Measurements from ENCODE around the gene ITPK1. TPM values are rescaled to one million over a fixed set of nuclear protein-coding genes. Genes with fewer than 3 reads are reported as not detected.

ITPK1 gene
- polyA plus RNA-seq, 1 of the 3 experiments (the other 2 are of a cell fraction), result 23.2 TPM

DNA sequence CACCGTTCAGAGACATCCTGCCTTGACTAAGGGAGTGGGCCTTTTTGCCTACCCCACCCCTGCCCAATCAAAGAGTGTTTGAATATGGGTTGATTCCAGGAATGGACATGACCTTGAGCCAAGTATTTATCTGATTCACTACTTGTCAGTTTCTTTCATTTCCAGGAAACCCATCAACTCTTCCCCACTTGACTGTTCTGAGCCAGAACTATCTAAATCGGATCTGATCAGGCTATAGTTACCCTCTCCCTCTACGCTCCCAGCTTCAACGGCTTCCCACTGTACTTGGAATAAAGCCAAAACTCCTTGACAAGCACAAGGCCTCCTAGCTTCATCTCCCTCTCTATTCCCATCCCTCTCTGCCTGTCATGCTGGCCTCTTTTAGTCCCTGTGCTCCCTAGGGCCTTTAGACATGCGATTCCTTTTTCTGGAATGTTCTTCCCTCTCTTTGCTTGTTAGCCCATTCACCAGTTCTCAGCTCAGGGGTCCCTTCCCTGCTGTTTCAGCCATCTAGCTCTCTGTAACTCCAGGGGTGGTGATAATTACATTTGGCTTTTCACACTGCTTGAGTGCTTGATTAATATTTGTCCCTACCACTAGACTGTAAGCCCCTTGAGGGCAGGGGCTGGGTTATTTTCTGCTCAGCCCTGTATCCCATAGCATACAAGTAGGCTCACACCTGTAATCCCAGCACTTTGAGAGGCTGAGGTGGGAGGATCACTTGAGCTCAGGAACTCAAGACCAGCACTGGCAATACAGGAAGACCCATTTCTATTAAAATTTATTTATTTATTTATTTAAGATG, 5.5 kb upstream of the ITPK1 start:
- TF ChIP-seq POLR2AphosphoS5 (IDR thresholded peaks at IDR 0.05; ENCODE audit: low read depth, low read length) (no peak), RXRA (IDR thresholded peaks at IDR 0.05; ENCODE audit: borderline replicate concordance, low read depth) (no peak), YY1 (IDR thresholded peaks at IDR 0.05; ENCODE audit: low read depth) (no peak), FOXM1 (IDR thresholded peaks at IDR 0.05; ENCODE audit: low read depth) (no peak), MXI1 (IDR thresholded peaks at IDR 0.05; ENCODE audit: low read depth, low read length) (no peak), SMC3 (IDR thresholded peaks at IDR 0.05; ENCODE audit: low read depth, low read length) (no peak), RFX5 (IDR thresholded peaks at IDR 0.05; ENCODE audit: low read length) (no peak), CHD2 (IDR thresholded peaks at IDR 0.05; ENCODE audit: low read length, partially characterized antibody) (no peak), FOSL2 (IDR thresholded peaks at IDR 0.05; ENCODE audit: borderline replicate concordance, low read depth) (no peak), GATA2 (CRISPR knock-in tag; IDR thresholded peaks at IDR 0.05) (no peak), MEF2A (IDR thresholded peaks at IDR 0.05; ENCODE audit: borderline replicate concordance, low read depth) (no peak), EP300 (IDR thresholded peaks at IDR 0.05; ENCODE audit: borderline replicate concordance in 1 of 2, low read depth in 1 of 2, low read length in 1 of 2) (no peak), TCF12 (IDR thresholded peaks at IDR 0.05) (no peak), GABPA (IDR thresholded peaks at IDR 0.05; ENCODE audit: low read depth) (no peak)
- TF ChIP-seq, protein P1, sequence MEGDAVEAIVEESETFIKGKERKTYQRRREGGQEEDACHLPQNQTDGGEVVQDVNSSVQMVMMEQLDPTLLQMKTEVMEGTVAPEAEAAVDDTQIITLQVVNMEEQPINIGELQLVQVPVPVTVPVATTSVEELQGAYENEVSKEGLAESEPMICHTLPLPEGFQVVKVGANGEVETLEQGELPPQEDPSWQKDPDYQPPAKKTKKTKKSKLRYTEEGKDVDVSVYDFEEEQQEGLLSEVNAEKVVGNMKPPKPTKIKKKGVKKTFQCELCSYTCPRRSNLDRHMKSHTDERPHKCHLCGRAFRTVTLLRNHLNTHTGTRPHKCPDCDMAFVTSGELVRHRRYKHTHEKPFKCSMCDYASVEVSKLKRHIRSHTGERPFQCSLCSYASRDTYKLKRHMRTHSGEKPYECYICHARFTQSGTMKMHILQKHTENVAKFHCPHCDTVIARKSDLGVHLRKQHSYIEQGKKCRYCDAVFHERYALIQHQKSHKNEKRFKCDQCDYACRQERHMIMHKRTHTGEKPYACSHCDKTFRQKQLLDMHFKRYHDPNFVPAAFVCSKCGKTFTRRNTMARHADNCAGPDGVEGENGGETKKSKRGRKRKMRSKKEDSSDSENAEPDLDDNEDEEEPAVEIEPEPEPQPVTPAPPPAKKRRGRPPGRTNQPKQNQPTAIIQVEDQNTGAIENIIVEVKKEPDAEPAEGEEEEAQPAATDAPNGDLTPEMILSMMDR (IDR thresholded peaks at IDR 0.05), result no peak
- TF ChIP-seq, protein P2, sequence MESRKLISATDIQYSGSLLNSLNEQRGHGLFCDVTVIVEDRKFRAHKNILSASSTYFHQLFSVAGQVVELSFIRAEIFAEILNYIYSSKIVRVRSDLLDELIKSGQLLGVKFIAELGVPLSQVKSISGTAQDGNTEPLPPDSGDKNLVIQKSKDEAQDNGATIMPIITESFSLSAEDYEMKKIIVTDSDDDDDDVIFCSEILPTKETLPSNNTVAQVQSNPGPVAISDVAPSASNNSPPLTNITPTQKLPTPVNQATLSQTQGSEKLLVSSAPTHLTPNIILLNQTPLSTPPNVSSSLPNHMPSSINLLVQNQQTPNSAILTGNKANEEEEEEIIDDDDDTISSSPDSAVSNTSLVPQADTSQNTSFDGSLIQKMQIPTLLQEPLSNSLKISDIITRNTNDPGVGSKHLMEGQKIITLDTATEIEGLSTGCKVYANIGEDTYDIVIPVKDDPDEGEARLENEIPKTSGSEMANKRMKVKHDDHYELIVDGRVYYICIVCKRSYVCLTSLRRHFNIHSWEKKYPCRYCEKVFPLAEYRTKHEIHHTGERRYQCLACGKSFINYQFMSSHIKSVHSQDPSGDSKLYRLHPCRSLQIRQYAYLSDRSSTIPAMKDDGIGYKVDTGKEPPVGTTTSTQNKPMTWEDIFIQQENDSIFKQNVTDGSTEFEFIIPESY (IDR thresholded peaks at IDR 0.05; ENCODE audit: borderline replicate concordance, low read depth), result no peak
- TF ChIP-seq, protein P3, sequence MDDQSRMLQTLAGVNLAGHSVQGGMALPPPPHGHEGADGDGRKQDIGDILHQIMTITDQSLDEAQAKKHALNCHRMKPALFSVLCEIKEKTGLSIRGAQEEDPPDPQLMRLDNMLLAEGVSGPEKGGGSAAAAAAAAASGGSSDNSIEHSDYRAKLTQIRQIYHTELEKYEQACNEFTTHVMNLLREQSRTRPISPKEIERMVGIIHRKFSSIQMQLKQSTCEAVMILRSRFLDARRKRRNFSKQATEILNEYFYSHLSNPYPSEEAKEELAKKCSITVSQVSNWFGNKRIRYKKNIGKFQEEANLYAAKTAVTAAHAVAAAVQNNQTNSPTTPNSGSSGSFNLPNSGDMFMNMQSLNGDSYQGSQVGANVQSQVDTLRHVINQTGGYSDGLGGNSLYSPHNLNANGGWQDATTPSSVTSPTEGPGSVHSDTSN (IDR thresholded peaks at IDR 0.05), result no peak
- TF ChIP-seq, protein P4, sequence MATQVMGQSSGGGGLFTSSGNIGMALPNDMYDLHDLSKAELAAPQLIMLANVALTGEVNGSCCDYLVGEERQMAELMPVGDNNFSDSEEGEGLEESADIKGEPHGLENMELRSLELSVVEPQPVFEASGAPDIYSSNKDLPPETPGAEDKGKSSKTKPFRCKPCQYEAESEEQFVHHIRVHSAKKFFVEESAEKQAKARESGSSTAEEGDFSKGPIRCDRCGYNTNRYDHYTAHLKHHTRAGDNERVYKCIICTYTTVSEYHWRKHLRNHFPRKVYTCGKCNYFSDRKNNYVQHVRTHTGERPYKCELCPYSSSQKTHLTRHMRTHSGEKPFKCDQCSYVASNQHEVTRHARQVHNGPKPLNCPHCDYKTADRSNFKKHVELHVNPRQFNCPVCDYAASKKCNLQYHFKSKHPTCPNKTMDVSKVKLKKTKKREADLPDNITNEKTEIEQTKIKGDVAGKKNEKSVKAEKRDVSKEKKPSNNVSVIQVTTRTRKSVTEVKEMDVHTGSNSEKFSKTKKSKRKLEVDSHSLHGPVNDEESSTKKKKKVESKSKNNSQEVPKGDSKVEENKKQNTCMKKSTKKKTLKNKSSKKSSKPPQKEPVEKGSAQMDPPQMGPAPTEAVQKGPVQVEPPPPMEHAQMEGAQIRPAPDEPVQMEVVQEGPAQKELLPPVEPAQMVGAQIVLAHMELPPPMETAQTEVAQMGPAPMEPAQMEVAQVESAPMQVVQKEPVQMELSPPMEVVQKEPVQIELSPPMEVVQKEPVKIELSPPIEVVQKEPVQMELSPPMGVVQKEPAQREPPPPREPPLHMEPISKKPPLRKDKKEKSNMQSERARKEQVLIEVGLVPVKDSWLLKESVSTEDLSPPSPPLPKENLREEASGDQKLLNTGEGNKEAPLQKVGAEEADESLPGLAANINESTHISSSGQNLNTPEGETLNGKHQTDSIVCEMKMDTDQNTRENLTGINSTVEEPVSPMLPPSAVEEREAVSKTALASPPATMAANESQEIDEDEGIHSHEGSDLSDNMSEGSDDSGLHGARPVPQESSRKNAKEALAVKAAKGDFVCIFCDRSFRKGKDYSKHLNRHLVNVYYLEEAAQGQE (IDR thresholded peaks at IDR 0.05; ENCODE audit: low read depth, low read length), result no peak
- TF ChIP-seq, protein P5, sequence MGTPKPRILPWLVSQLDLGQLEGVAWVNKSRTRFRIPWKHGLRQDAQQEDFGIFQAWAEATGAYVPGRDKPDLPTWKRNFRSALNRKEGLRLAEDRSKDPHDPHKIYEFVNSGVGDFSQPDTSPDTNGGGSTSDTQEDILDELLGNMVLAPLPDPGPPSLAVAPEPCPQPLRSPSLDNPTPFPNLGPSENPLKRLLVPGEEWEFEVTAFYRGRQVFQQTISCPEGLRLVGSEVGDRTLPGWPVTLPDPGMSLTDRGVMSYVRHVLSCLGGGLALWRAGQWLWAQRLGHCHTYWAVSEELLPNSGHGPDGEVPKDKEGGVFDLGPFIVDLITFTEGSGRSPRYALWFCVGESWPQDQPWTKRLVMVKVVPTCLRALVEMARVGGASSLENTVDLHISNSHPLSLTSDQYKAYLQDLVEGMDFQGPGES (IDR thresholded peaks at IDR 0.05; ENCODE audit: low read depth, low read length), result no peak
- Histone ChIP-seq H3K4me2 (no peak overlapping the region), H3K9me3 (no peaks in the 10 kb centered on the region), H3F3A (replicated peaks; ENCODE audit: insufficient read depth) (peaks cover 2% of the 10 kb centered on the region), H3K27ac (ENCODE audit: low read depth in 2 of 2, low read length in 1 of 2) (no peak overlapping the region), H3K79me2 (ENCODE audit: insufficient read depth) (no peaks in the 10 kb centered on the region), H3K4me3 (ENCODE audit: low read depth in 2 of 2, low read length in 1 of 2) (no peak overlapping the region), H3K9ac (no peak overlapping the region), H2AFZ (ENCODE audit: low read depth) (no peak overlapping the region), H3K27me3 (ENCODE audit: insufficient read depth) (no peaks in the 10 kb centered on the region), H4K20me1 (ENCODE audit: insufficient read depth) (no peaks in the 10 kb centered on the region), H3K4me1 (ENCODE audit: control insufficient read depth in 1 of 2, insufficient read depth in 2 of 2, low read depth in 1 of 2, low read length in 1 of 2) (peaks cover 0 to 4% of the 10 kb centered on the region in 2 experiments; a peak in 1 of 4 replicates), H3K36me3 (replicated peaks in 1 of 2; ENCODE audit: control insufficient read depth in 1 of 2, insufficient read depth in 2 of 2, low read length in 1 of 2) (no peaks in the 10 kb centered on the region), H3K9me2 (no peaks in the 10 kb centered on the region)
- ChIA-PET CTCF (interaction anchor here (0.6 to 15.0 kb wide), 4 partner anchors 8 to 497 kb away, joined by 4 to 236 read pairs (median 6); no protein-coding TSS in a partner anchor), POLR2A (interaction anchor here (0.6 kb wide), 1 partner anchor 160 kb away, joined by 3 read pairs; no protein-coding TSS in a partner anchor)
- WGBS (ENCODE audit: low lambda C conversion rate), result 54% methylated on average over 5 of the region's 5 CpGs
- DNase-seq, result no peak

Data from SK-N-SH (cell line).